Naive thymus-derived CD8-positive, alpha-beta T cell (primary cell): ENCODE data around the gene HS2ST1. TPM values are rescaled to one million over a fixed set of nuclear protein-coding genes. Genes with fewer than 3 reads are reported as not detected.

Experiments used
- ATAC-seq, 2 donors: fragments of 150-1000 bp; cut with Tn5 transposase in 1 of 2; sonication (Bioruptor Pico), chemical (Tn5 transposase) in 1 of 2; 1 replicate in 1 of 2; 2 replicates in 1 of 2; pipeline ENCODE4 v1.10.0; 2021; ENCODE audit warnings: mild to moderate bottlenecking in 2 of 2, moderate library complexity in 2 of 2
- POLR2A ChIA-PET: fragments of 350-600 bp; sonication (Branson Sonifier 250); formaldehyde crosslinking; loops from one replicate; lab custom pipeline; 2021; ENCODE audit warnings: antibody characterized with exemption; lab: Charles Lee
- DNase-seq, 10 donors: peaks; one replicate each; pipeline versions ENCODE4 v3.0.0 to v3.0.0-alpha.2; 2020 to 2022
- H3K27ac Mint-ChIP-seq, 10 donors: one replicate each; pipeline ENCODE4 v1.8.0; 2020 to 2022; ENCODE audit warnings: mild to moderate bottlenecking in 10 of 10, mixed read lengths in 10 of 10, moderate library complexity in 4 of 10, inconsistent platforms in 1 of 10
- H3K27me3 Mint-ChIP-seq, 5 donors: one replicate each; pipeline ENCODE4 v1.8.0; 2021 to 2022; ENCODE audit warnings: mixed read lengths in 5 of 5
- H3K36me3 Mint-ChIP-seq, 3 donors: one replicate each; pipeline ENCODE4 v1.8.0; 2020 to 2022; ENCODE audit warnings: mixed read lengths in 3 of 3, mild to moderate bottlenecking in 2 of 3, inconsistent platforms in 1 of 3
- H3K4me1 Mint-ChIP-seq, 4 donors: one replicate each; pipeline ENCODE4 v1.8.0; 2021 to 2022; ENCODE audit warnings: mixed read lengths in 4 of 4
- H3K4me3 Mint-ChIP-seq, 10 donors: one replicate each; pipeline ENCODE4 v1.8.0; 2020 to 2022; ENCODE audit warnings: mild to moderate bottlenecking in 10 of 10, mixed read lengths in 10 of 10, moderate library complexity in 6 of 10, inconsistent platforms in 1 of 10
- H3K9me3 Mint-ChIP-seq, 9 donors: one replicate each; pipeline ENCODE4 v1.8.0; 2020 to 2022; ENCODE audit warnings: mixed read lengths in 9 of 9, mild to moderate bottlenecking in 3 of 9, inconsistent platforms in 1 of 9, moderate library complexity in 1 of 9
- polyA plus RNA-seq, 3 donors: library from polyadenylated mRNA; unstranded; fragments of 300-500 nt; fragmentation: Illumina TruSeq; gene quantifications; one replicate each; pipeline ENCODE4 v1.2.3, GENCODE V29; 2021
- total RNA-seq, 8 experiments: library from RNA in 2 of 8; stranded (reverse) in 2 of 8; gene quantifications; one replicate each; pipeline ENCODE4 v1.2.3 and lab custom pipeline; 2021 to 2026

The HS2ST1 gene
- total and polyA plus RNA-seq, 5 experiments from 2014 or later: 7.1 to 14.4 (median 10.6) TPM

- no peaks in the 10 kb centered on the region for H3K36me3 Mint-ChIP-seq
- peaks cover 8 to 50% (median 17%) of the 10 kb centered on the region in 5 donors for H3K27me3 Mint-ChIP-seq
- DNase-seq (no peak), ATAC-seq (no peak)
- H3K27ac Mint-ChIP-seq: no peak overlapping the region
- peaks cover 5 to 15% (median 10%) of the 10 kb centered on the region in 4 donors for H3K4me1 Mint-ChIP-seq
- POLR2A ChIA-PET: no interaction called here
- no peaks in the 10 kb centered on the region for H3K9me3 Mint-ChIP-seq
- no peak overlapping the region for H3K4me3 Mint-ChIP-seq
These were observed 240.7 kb downstream of the HS2ST1 start for GRCh38 chr1:87155170-87155569.

GRCh38 chr1:87155648-87156047 lies 241.2 kb downstream of the HS2ST1 start:
- POLR2A ChIA-PET: no interaction called here
- H3K4me3 Mint-ChIP-seq: no peak overlapping the region
- H3K27me3 Mint-ChIP-seq: peaks cover 7 to 46% (median 17%) of the 10 kb centered on the region in 5 donors
- H3K4me1 Mint-ChIP-seq: peaks cover 5 to 15% (median 10%) of the 10 kb centered on the region in 4 donors
- H3K9me3 Mint-ChIP-seq: no peaks in the 10 kb centered on the region
- no peaks in the 10 kb centered on the region for H3K36me3 Mint-ChIP-seq
- DNase-seq: no peak
- no peak for ATAC-seq
- H3K27ac Mint-ChIP-seq: no peak overlapping the region

DNA sequence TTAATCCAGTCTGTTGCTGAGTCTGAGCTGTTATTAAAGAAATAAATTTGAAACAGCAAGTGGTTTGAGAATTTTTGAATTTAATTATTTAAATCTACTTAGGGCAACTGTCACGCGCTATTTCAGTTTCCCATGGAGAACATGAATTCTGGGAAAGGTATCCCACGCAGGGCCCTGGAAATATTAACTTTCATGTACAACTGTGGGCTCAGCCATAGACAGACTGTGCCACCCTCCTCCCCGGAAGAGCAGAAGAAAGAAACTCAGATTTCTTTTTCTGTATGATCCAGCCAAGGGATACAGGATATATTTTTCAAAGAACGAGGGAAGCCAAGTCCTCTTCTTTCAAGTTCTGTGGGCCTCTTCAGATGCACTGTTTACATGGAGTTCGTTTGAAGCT lies 241.7 kb downstream of the HS2ST1 start:
- peaks cover 5 to 12% (median 9%) of the 10 kb centered on the region in 4 donors for H3K4me1 Mint-ChIP-seq
- H3K36me3 Mint-ChIP-seq: no peaks in the 10 kb centered on the region
- H3K27me3 Mint-ChIP-seq: peaks cover 6 to 41% (median 13%) of the 10 kb centered on the region in 5 donors
- no peak for ATAC-seq
- no peak overlapping the region for H3K4me3 Mint-ChIP-seq
- no peak overlapping the region for H3K27ac Mint-ChIP-seq
- no peaks in the 10 kb centered on the region for H3K9me3 Mint-ChIP-seq
- no peak for DNase-seq
- POLR2A ChIA-PET: no interaction called here

DNA sequence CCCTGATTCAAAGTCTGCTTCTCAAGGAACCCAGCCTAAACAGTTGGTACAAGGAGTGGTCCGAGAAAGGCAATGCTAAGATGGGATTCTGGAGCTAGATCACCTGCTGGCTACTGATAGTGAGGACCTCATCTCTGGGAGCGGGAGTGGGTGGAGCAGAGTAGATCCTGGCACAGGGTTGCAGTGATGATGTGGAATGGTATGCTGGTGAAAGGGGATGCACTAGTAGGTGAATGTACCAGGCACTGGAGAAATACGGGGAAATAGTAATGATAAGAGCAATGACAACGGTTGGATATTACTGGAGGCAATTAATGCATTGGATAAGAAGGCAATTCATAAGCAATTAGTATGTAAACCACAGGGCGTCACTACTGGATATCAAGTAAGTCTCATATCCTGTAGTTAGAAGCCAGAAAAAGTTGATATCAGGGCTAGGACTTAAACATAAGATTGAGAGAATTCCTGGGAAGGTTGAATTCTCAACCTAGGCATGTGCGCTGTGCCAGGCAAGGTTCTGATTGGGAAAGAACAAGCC lies 245.0 kb downstream of the HS2ST1 start:
- no peaks in the 10 kb centered on the region for H3K36me3 Mint-ChIP-seq
- H3K4me1 Mint-ChIP-seq: no peaks in the 10 kb centered on the region
- no peaks in the 10 kb centered on the region for H3K9me3 Mint-ChIP-seq
- ATAC-seq (no peak), DNase-seq (no peak)
- H3K27ac Mint-ChIP-seq: no peak overlapping the region
- H3K27me3 Mint-ChIP-seq: peaks cover 0 to 11% (median 5%) of the 10 kb centered on the region in 5 donors
- H3K4me3 Mint-ChIP-seq: no peak overlapping the region
- POLR2A ChIA-PET: no interaction called here

Other genes with a start within 250 kb of the HS2ST1 start
- 10 to 100 TPM; 46.1 to 50.0 TPM for gene SH3GLB1, start 210.1 kb upstream of the HS2ST1 start, total RNA-seq
- 10 to 100 TPM; 21.5 to 29.8 (median 26.3) TPM for gene SH3GLB1, start 210.1 kb upstream of the HS2ST1 start, polyA plus RNA-seq
- 100 to 1,000 TPM; 157 to 166 TPM for gene SELENOF, start 509 bp upstream of the HS2ST1 start, total RNA-seq
- 100 to 1,000 TPM; 289 to 369 (median 328) TPM for gene SELENOF, start 509 bp upstream of the HS2ST1 start, polyA plus RNA-seq